GM12873 (cell line): ENCODE measurements around the gene NRG2.

Source experiments
- TF ChIP-seq, protein P1 (sequence below): IDR thresholded peaks from 2 replicates; pipeline ENCODE4 v1.5.1; 2012; ENCODE audit warnings: low read depth, mild to moderate bottlenecking, moderate library complexity, low read length, control low read depth; ENCODE audit not compliant: insufficient read depth; ENCODE audit errors: missing control alignments

NRG2 gene

GRCh38 chr5:139851558-139851957 lies 191.5 kb downstream of the NRG2 start:
- TF ChIP-seq, protein P1, sequence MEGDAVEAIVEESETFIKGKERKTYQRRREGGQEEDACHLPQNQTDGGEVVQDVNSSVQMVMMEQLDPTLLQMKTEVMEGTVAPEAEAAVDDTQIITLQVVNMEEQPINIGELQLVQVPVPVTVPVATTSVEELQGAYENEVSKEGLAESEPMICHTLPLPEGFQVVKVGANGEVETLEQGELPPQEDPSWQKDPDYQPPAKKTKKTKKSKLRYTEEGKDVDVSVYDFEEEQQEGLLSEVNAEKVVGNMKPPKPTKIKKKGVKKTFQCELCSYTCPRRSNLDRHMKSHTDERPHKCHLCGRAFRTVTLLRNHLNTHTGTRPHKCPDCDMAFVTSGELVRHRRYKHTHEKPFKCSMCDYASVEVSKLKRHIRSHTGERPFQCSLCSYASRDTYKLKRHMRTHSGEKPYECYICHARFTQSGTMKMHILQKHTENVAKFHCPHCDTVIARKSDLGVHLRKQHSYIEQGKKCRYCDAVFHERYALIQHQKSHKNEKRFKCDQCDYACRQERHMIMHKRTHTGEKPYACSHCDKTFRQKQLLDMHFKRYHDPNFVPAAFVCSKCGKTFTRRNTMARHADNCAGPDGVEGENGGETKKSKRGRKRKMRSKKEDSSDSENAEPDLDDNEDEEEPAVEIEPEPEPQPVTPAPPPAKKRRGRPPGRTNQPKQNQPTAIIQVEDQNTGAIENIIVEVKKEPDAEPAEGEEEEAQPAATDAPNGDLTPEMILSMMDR: no peak

GRCh38 chr5:139850423-139851016 lies 192.6 kb downstream of the NRG2 start:
- TF ChIP-seq, protein P1: no peak

DNA sequence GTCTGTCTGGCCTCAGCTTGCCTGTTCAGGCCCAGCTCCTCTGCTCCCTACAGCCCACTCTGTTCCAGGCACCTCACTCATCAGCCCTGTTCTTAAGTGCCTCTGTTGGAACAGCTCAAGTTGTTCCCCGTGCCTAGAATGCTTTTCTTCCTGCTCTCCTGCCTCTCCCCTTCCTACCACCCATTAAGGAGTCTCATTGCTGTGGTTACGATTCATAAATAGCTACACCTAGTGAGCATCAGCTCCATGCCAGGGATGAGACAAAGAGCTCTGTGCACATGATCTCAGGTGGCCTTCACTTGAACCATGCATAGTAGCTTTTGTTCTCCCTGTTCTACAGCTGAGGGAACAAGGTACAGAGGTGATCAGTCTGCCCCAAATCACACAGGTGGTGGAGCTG lies 193.2 kb downstream of the NRG2 start:
- TF ChIP-seq, protein P1: no peak

- TF ChIP-seq, protein P1: no peak
Observed at GRCh38 chr5:139849501-139849900, 193.6 kb downstream of the NRG2 start.

- TF ChIP-seq, protein P1: no peak
Observed at GRCh38 chr5:139848508-139849100, 194.5 kb downstream of the NRG2 start.

DNA sequence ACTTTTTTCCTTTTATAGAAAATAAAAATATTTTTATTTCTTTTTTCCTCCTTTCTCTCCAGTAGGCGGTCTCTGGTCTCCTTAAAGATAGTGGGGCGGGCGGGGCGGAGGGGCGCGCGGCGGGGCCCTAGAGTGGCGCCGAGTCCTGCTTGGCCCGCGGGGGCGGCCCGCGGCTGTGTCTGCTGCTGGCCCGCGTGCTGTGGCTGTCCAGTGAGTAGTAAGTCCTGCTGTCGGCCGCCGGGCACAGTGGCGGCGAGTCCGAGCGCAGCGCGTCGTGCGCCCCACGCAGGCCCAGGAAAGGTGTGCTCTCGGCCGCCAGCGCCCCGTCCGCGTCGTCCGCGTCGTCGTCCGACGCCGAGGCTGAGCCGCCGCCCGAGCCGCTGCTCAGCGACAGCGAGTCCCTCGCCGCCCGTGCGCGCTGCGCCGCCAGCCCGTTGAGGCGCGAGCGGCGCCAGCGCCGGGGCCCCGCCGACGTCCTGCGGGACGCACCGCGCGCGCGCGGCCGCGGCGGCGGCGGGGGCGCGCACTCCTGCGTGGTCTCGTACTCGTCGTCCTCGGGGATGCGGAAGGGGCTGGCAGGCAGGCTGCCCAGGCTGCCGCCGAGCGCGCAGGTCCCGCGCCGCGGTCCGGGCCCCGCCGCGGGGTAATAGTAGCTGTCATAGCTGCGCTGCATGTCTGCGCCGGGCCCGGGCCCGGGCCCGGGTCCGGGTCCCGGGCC lies 195.2 kb downstream of the NRG2 start:
- TF ChIP-seq, protein P1: no peak

- TF ChIP-seq, protein P1: no peak
Observed at GRCh38 chr5:139847091-139847490, 196.0 kb downstream of the NRG2 start.
